ENCODE results near the gene FRMPD3. TPM values are rescaled to one million over a fixed set of nuclear protein-coding genes. Genes with fewer than 3 reads are reported as not detected.

The FRMPD3 gene
- total and polyA plus RNA-seq, 9 donors, result 0.70 to 8.2 (median 1.8) TPM

GRCh38 chrX:107477406-107477805, 28.0 kb downstream of the FRMPD3 start:
- H3K36me3 ChIP-seq, result no peaks in the 10 kb centered on the region
- intact Hi-C loops (cut with DNase I), result no loop called here
- no peaks in the 10 kb centered on the region for H3K27me3 ChIP-seq
- WGBS, 3 donors, result 44 to 49% (median 48%) methylated on average over 4 of the region's 4 CpGs
- H3K4me1 ChIP-seq (ENCODE audit: insufficient read depth), result no peaks in the 10 kb centered on the region
- no peak overlapping the region for H3K4me3 ChIP-seq
- H3K27ac ChIP-seq, result no peak overlapping the region
- no peak for DNase-seq
- no peaks in the 10 kb centered on the region for H3K9me3 ChIP-seq
- TF ChIP-seq POLR2A (IDR thresholded peaks at IDR 0.05) (no peak), EP300 (IDR thresholded peaks at IDR 0.05) (no peak), CTCF (IDR thresholded peaks at IDR 0.05) (no peak)

- no peak for DNase-seq
- TF ChIP-seq POLR2A (IDR thresholded peaks at IDR 0.05) (no peak), CTCF (IDR thresholded peaks at IDR 0.05) (no peak), EP300 (IDR thresholded peaks at IDR 0.05) (no peak)
- Histone ChIP-seq H3K4me1 (ENCODE audit: insufficient read depth) (no peaks in the 10 kb centered on the region), H3K27me3 (no peaks in the 10 kb centered on the region), H3K9me3 (no peaks in the 10 kb centered on the region), H3K4me3 (no peak overlapping the region), H3K27ac (no peak overlapping the region), H3K36me3 (no peaks in the 10 kb centered on the region)
- intact Hi-C loops (cut with DNase I), result no loop called here
- WGBS, 3 donors, result 64 to 73% (median 72%) methylated on average over 5 of the region's 5 CpGs
Measured at GRCh38 chrX:107480272-107480671, 30.8 kb downstream of the FRMPD3 start.

GRCh38 chrX:107482046-107482445, 32.6 kb downstream of the FRMPD3 start:
- no peaks in the 10 kb centered on the region for H3K4me1 ChIP-seq (ENCODE audit: insufficient read depth)
- H3K9me3 ChIP-seq, result no peaks in the 10 kb centered on the region
- no peak for TF ChIP-seq POLR2A (IDR thresholded peaks at IDR 0.05)
- TF ChIP-seq EP300 (IDR thresholded peaks at IDR 0.05), result no peak
- no peak for TF ChIP-seq CTCF (IDR thresholded peaks at IDR 0.05)
- no peak overlapping the region for H3K27ac ChIP-seq
- H3K27me3 ChIP-seq, result no peaks in the 10 kb centered on the region
- no peaks in the 10 kb centered on the region for H3K36me3 ChIP-seq
- H3K4me3 ChIP-seq, result no peak overlapping the region
- intact Hi-C loops (cut with DNase I), result no loop called here
- 33 to 47% (median 41%) methylated on average over 3 of the region's 3 CpGs for WGBS, 3 donors
- DNase-seq, result peak in 3 of 5 donors; percentile 30 to 44 (median 43)

- DNase-seq, result peak; percentile 73 to 83 (median 77)
- 39 to 56% (median 43%) methylated on average over 8 of the region's 8 CpGs for WGBS, 3 donors
- H3K27ac ChIP-seq, result peak overlapping the region in 1 of 2 donors; percentile 52
- H3K9me3 ChIP-seq, result no peaks in the 10 kb centered on the region
- no peaks in the 10 kb centered on the region for H3K36me3 ChIP-seq
- H3K27me3 ChIP-seq, result no peaks in the 10 kb centered on the region
- intact Hi-C loops (cut with DNase I), result no loop called here
- H3K4me1 ChIP-seq (ENCODE audit: insufficient read depth), result no peaks in the 10 kb centered on the region
- H3K4me3 ChIP-seq, result no peak overlapping the region
- no peak for TF ChIP-seq EP300 (IDR thresholded peaks at IDR 0.05)
- no peak for TF ChIP-seq POLR2A (IDR thresholded peaks at IDR 0.05)
- TF ChIP-seq CTCF (IDR thresholded peaks at IDR 0.05), result no peak
Measured at GRCh38 chrX:107484002-107484726, 34.7 kb downstream of the FRMPD3 start.
